Measurements from ENCODE around the gene SORT1.
"Not testable (repeated sequence)": the region's sequence is repeated elsewhere in the genome, so short reads cannot be mapped to it uniquely, and the experiment has no call there.

SORT1 gene

DNA sequence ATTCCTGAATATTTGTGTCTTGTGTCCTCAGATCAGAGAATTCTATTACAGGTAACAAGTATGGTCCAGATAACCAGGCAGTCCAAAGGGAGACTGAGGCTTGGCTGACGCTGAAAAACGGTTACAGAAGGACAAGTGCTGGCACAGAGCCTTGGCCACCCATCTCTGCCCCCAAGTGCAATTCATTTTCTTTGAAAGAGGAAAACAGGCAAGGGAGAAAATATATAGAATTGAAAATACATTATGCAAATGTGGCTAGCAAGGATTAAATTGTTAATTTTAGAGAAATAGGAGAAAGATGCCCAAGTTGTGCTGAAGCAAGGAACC lies 1.2 kb downstream of the SORT1 start:
- DNase-seq, result no peak

DNA sequence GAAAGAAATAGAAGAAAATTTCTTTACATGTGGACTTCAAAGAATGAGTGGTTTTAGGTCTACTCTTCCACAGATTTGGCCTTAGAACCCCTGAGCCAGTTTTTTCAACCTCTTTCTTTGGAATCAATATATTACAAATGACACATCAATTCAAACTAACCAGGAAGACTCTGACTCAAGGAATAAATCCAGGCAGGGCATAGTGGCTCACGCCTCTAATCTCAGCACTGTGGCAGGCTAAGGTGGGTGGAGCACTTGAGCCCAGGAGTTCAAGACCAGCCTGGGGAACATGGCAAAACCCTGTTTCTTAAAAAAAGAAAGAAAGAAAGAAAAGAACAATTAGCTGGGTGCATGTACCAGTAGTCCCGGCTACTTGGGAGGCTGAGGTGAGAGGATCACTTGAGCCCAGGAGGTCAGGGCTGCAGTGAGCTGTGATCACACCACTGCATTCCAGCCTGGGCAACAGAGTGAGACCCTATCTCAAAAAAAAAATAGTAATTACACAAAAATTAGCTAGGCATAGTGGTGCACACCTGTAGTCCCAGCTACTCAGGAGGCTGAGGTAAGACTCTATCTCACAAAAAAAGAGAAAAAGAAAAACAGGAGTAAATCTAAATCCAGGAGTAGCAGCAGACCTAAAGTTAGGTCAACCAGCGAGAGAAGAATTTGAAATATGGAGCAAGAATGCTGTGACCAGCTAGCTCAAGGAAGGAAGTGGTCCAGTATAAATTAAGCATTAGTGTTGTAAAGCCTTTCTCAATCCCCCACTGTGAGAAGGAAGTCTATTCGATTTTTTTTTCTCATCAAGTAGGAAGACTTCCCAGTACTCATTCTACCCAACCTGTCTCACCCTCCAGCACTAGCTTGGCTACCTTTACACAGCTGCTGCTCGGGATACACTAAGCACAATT lies 1.9 kb downstream of the SORT1 start:
- no peak for DNase-seq

DNA sequence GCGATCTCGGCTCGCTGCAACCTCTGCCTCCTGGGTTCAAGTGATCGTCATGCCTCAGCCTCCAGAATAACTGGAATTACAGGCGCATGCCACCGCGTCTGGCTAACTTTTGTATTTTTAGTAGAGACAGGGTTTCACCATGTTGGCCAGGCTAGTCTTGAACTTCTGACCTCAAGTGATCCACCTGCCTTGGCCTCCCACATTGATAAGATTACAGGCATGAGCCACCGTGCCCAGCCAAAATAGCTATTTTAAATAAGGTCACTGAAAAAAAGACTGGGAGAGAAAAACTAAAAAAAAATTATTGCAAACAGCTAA lies 2.5 kb downstream of the SORT1 start:
- not testable (repeated sequence) for DNase-seq

DNA sequence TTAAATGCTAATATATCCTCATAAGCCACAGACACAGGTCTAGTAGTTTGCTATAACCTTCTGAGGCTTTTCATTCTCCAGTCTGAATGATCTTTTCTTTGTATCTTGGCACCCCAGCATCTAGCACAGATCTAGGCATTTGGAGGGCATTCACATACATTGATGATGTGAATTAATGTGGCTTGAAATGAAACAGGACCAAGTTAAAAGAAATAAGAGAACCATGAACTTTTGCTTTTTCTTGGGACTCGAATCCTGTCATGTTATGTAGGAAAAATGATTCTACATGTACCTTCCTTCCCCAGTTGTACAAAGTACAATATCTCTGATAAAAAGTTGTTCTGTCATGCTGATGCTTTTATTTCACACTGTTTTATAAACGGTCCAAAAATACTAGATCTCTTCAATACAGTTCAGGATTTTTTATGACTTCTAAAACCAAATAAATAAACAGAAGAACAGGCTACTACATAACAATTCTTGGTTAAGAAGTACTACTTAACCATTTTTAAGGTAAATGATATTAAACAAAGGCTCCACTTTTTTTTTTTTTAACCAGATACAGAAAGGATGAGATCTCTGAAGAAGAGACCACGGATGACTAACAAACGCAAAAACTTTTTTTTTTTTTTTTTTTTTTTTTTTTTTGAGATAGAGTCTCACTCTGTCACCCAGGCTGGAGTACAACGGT lies 3.0 kb downstream of the SORT1 start:
- no peak for DNase-seq

DNA sequence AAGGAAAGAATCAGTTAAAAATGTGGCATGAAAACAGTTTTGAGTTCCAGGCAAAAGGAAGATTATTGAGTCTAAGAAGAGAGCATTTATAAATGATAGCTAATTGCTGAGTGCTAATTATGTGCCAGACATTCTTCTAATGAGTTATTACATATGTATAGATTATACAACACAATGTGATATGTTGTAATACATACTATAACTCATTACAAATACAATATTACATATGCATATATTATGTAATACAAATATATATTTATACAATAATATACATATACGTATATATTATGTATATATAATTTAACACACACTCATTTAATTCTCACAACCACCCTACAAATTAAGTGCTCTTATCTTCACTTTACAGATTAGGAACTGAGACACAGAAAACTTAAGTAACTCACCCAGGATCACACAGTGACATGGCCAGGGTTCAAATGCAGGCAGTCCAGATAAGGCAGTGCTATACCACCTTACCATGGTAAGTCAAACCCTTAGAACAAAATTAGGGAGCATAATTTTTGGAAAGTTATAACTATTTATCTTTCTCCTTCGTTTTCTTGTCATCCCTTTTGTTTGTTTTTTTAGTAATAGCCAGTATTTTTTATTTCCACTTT lies 4.0 kb downstream of the SORT1 start:
- no peak for DNase-seq

DNA sequence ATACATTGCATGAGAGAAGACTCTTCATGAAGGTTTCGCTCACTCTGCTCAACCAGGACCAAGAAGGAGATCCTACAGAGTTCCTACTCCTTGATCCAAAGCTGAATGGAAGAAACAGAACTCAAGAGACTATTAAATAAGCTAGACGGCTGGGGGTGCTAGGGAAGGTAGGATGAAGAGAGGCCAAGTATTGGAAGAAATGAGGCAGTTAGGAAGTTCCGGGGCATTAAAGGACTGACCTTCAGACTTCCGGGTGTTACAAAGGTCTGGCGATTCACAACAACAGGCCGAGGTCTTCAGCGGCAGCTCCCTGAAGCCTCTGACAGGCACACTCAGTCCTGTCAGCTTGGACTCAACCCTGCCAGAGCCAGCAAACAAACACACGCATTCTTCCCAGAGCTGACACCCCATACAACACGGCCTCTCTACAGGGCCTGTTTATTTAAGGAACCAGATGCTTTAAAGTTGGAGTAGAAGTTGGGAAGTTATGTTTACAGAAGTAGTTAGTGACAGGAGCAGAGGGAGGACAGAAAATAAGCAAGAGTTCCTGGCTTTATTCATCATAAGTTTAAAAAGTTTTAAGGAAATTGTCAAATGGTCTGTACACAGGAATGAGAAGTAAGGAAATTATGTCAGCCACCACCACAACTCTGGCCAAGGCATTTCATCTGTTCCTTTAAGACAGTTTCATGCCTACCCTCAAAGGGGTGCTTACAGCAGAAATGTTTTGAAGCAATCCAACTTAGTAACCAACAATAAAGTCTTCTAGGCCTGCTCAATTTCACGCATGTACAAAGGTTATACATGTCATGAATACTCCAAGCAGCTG lies 4.7 kb downstream of the SORT1 start:
- no peak for DNase-seq

DNA sequence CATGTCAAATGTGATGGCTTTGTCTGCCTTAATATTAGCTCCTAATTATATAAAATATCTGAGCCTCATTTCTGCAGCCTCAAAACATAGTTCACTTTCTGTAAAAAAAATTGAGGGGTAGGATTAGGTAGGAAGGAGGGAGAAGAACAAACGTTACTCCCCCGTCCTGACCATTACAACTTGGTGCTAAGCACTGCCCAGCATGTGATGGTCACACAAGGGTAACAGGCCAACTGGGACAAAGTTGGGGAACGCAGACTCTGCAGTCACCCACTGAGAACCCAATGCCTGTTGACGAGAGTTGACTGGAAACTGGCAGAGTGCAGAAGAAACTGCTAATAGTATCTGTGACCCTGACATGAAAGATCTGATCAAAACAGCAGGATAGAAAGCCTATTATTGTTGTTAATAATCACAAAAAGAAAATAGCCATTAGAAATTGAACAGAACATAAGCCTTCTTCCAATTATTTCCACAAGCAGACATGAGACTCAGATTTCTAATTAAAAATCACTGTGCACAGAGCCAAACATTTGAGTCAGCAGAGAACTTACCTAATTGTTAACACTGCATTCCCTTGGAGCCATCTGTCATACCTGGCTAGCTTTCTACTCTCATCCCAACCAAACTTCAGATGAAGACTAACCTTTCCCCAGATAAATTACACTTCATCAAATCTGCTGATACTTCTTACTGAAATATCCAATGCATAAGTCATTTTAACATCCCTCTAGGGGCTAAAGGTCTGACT lies 5.5 kb downstream of the SORT1 start:
- DNase-seq, result no peak

DNA sequence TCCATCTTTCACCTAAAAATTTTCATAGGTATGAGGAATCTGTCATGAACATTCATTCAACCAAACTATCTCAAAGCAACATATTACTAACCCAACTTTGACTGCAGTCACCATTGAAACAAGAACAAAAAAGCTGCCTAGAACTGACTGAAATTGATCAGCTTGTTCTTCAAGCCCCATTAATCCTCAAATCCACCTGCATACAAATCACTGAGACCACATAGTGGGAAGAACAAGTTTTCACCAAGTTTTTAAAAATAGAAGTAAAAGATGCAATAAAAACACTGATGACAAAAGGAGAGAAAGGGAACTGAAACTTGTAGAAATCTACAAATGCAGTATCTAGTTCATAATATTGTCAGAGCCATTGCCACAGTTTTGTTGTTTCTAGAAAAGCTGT lies 6.1 kb downstream of the SORT1 start:
- no peak for DNase-seq

DNA sequence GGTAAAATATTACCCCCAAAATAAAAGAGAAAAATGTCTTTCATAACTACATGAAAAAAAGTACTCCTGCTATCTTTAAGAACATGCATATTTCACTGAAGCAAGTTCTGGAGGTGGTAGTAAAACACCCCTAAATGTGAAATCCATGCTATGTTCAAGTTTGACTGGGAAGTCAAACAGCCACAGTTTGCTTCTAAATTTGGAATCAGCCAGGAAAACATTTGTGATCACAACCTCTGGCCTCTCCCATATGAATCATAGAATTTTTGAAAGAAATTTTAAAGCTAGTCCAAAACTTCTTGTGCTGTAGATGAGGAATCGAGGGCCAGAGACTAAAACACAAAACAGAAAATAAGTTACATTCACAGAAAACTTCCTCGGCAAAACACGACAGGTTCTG lies 6.6 kb downstream of the SORT1 start:
- DNase-seq, result no peak

DNA sequence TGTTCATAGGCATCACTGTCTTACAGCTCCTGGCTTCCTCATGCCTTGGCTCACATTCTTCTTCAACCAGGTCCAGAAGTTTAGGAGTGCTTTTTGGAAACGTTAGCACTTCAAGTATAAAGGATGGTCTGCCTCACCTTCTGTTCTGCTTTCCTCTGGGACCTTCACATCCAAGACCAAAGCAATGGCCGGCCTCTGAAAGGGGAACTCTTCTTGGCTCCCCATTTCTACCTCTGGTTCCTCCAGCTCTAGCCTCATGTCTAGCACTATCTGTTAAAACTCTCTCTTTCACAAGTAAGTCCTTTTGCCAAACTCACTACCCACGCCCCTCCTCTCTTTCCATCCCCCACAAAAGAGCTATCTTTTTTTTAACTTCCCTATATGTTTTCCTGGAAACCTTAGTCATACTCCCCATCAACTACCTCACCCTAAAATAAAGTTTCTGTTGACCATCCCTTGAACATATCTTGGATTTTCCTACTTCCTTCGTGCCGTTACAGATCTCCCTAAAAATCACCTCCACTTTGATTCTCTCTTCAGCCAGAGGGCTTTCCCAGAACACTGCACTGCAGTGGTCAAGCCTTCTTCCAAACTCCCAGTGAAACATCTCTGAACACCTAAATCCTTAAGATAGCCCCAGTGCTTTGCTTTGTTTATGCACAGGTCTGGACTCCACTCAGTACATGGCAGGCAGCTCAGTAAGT lies 7.9 kb downstream of the SORT1 start:
- no peak for DNase-seq

DNA sequence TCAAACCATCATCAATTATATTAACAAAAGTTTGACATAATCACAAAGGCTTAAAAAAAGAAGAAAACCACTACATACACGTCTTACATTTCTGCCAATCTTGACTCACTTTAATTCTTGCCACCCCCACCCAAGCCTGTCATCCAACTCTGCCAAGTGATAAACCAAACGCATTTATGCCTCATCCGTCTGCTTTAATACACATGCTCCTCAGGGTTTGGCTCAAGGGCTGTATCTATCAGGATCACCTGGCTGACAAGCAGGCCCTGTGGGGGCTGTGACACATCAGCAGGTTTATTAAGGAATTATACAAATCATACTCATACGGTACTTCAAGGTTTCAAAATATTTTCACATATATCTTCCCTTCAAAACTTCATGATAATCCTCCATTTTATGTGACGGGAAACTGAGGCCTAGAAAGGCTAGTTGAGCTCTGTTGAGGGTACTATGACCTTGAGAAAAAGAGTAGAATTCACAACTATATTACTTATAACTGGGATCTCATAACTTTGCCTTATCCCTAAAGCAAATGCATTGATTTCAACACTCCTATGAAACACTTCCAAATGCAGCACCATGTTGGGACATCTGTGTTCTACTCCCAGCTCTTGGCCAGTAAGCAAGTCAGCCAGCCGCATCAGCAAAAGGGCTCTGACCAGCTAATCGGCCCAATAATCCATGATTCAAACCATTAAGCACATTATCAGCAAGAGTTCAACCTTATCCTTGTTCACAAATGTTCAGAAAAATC lies 8.7 kb downstream of the SORT1 start:
- DNase-seq, result no peak

DNA sequence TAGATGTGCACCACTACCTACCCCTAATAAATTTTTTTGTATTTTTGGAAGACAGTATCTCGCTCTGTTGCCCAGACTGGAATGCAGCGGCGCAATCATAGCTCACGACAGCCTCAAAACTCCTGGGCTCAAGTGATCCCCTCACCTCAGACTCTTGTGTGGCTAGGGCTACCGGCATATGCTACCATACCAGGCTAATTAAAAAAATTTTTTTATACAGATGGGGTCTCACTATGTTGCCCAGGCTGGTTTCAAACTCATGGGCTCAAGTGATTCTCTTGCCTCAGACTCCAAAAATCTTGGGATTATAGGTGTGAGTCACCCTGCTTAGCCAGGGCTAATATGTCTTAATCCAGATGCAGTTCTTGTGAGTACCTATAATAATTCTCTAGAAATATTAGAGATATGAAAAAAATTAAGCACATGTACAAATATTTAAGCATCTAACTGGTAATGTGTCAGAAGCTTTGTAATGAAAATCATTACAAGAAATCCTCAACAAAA lies 9.5 kb downstream of the SORT1 start:
- no peak for DNase-seq

DNA sequence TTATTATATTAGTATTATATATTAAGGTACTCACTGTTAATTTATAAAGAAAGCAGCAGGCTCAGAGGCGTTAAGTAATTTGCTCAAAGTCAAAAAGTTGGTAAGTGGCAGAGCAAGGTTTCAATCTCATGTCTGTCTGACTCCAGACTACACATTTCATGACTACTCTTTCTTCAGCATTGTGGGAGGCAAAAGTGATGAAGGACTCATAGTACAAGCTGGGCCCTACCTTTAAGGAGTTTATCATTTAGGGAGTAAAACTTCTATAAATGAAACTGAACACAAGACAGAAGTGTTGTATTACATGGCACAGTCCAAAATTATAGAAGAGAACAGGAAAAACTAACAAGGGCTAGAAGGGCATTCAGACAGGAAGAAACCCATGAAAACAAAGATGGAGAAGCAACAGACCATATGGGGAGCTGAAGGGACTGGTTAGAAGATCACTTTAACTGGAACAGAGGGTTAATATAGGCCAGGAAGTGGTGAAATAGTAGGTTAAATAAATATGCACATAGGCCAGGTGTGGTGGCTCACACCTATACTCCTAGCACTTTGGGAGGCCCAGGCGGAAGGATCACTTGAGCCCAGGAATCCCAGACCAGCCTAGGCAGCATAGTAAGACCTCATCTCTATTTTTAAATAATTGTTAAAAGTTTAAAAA lies 11.5 kb downstream of the SORT1 start:
- DNase-seq, result no peak

DNA sequence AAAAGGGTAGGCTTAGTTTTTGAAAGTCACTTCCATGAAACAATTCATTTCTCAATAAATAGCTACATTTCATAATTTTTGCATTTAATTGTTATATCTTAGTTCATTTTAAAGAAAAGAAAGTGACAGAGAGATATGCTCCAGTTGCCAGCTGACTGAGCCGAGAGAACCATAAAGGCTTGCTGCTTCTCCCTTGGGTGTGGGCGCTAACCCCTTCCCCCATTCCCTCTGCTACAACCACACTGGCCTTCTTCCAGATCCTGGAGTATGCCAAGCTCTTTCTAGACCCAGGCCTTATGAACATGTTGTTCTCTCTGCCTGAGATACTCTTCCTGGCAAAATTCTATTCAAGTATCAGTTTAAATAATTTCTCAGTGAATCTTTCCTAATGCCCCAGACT lies 12.3 kb downstream of the SORT1 start:
- no peak for DNase-seq

DNA sequence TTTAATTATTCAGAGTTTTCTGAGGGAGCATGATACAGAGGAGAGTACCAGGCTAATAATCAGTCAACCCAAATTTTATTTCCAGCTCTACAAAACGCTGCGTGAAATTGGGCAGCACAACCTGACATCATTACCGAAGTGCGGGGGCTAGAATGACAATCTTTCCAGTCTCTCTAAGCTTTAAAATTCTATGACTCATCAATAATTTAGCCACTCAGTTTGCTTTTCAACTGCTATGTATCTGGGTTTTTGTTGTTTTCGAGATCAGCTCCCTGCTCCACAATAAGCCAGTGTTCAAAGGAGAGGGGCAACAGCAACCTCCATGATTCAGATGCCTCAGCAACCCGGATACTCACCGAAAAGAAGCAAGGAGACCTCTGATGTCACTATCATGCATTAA lies 13.9 kb downstream of the SORT1 start:
- DNase-seq, result no peak

DNA sequence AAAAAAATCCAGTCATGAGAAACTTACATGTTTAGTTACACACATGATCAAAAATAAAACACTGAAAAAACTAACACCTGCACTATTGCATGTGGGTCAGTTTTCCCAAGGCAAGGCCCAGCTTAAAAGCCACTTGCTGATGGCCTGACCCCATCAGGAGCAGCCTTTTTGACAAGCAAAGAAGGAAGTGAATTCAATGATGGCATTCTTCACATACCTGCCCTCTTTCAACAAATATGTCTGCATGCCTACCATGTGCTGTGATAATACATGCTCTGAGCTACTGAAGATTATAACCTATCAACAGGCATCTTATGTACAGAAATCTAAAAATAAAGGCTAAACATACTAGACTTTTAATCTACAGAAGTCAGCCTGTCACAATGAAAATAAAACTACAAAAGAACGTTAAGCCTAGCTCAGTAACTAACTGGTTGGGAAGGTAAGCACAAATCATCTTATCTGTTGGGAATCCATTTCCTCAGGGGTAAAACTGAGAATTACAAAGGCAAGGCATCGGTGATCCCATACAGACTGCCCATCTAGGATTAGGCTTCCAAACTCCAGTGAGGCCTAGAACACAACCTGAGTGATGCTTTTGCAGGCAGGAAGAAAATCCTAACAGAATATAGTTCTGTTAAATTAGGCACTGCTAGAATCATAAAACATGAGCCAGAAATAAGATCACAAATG lies 14.5 kb downstream of the SORT1 start:
- DNase-seq, result no peak

DNA sequence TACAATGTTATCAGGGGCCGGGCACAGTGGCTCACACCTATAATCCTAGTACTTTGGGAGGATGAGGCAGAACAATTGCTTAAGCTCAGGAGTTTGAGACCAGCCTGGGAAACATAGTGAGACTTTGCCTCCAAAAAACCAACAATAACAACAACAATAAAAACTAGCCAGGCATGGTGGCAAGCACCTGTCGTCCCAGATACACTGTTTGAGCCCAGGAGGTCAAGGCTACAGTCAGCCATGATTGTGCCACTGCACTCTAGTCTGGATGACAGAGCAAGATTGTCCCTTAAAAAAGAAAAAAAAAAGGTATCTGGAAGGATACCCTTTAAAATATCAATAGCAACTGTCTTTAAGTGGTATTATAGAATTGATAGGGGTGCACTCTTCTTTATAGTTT lies 16.1 kb downstream of the SORT1 start:
- no peak for DNase-seq

DNA sequence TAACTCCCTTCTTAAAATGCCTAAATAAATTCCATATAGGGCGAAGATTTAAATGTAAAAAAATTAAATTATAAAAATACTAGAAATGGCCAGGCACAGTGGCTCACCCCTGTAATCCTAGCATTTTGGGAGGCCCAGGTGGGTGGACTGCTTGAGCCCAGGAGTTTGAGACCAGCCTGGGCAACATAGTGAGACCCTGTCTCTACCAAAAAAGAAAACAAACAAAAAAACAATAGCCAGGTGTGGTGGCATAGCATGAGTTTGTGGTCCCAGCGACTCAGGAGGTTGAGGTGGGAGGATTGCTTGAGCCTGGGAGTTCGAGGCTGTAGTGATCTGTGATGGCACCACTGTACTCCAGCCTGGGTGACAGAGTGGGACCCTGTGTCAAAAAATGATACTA lies 17.8 kb downstream of the SORT1 start:
- no peak for DNase-seq

DNA sequence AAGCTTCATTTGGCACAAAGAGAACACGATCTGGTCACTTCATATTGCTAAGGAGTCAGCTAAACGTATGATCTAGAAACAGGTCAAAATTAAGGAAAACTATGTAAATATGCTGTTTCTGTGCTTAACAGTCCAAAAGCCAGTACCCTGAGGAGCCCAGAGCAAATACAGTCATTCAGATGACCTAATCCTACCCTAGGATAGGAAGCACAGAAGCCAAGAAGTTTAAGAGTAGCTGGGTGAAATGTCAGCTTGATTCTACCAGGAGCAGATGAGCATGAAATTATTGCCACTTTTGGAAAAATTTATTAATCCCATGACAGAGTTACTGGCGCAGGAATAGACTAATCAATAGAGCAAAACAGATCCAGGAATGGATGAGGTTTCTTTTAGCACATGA lies 18.3 kb downstream of the SORT1 start:
- DNase-seq, result no peak

DNA sequence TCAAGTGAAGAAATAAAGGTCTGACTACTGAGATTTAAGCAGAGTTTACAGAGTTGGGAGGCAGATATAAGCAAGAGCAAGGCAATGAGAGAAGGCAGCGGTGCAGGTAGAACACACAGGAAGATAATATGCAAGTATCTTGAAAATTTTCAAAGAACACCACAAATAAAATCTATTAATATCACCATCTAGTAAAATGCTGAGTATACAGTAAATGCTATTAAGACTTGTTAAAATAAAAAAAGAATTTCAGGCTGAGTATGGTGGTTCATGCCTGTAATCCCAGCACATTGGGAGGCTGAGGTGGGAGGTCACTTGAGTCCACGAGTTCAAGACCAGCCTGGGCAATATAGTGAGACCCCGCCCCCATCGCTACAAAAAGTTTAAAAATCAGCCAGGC lies 20.0 kb downstream of the SORT1 start:
- DNase-seq, result no peak
